ENCODE data around the gene GSG1L2. TPM values are rescaled to one million over a fixed set of nuclear protein-coding genes. Genes with fewer than 3 reads are reported as not detected.

GSG1L2 gene
- total and polyA plus RNA-seq, 2 of the 4 experiments (the other 2 are of a cell fraction) = not detected

DNA sequence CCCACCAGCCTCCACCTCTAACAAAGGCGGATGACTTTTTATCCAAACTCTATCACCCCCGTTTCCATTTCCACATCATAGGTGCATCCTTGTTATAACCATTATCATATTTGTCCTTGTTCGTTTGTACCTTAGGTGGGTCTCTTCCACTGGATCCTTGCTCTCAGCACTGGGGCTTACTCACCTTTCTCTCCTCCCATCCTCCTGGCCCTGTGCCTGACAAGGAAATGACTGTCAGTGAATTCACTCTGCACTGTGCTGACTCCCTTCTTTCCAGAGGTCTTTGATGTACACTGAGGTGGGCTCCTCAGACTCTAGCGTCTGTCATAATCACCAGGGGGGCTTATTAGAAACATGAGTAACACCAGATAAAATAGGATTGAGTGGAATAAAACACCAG, 3.1 kb downstream of the GSG1L2 start:
- ATAC-seq (ENCODE audit: low read depth) (no peak), DNase-seq (no peak)
- H2BK120ac ChIP-seq (ENCODE audit: low read depth, low read length) = no peak overlapping the region
- H2BK15ac ChIP-seq (ENCODE audit: low read depth, low read length) = no peak overlapping the region
- H3K4ac ChIP-seq (ENCODE audit: low read depth, low read length) = no peak overlapping the region
- ChIA-PET CTCF (no interaction called here), POLR2A (ENCODE audit: unreplicated experiment) (no interaction called here)
- no peak overlapping the region for H3K56ac ChIP-seq (ENCODE audit: extremely low read depth, insufficient read depth, low read length)
- H3K9me1 ChIP-seq (ENCODE audit: insufficient read depth, low read length) = no peaks in the 10 kb centered on the region
- H2AK9ac ChIP-seq (replicated peaks; ENCODE audit: low read depth, low read length, poor library complexity) = no peak overlapping the region
- in situ Hi-C loops (cut with MboI; ENCODE audit: low sequenced_read_pairs) (no loop called here), dilution Hi-C loops (cut with HindIII; ENCODE audit: low sequenced_read_pairs, unreplicated experiment) (no loop called here), intact Hi-C loops (cut with micrococcal nuclease) (no loop called here)
- H3K4me3 ChIP-seq (ENCODE audit: insufficient read depth, low read depth, low read length) = no peak overlapping the region
- BruUV-seq (replicated peaks) = no TSS peak
- H3K79me1 ChIP-seq (ENCODE audit: low read depth in 1 of 2, low read length in 2 of 2) = no peaks in the 10 kb centered on the region
- H4K20me1 ChIP-seq (ENCODE audit: insufficient read depth, low read length) = no peaks in the 10 kb centered on the region
- H3K9me3 ChIP-seq (ENCODE audit: control insufficient read depth, insufficient read depth, low read length) = peaks cover 2% of the 10 kb centered on the region; the same call in 1 of the 2 replicates
- H3K36me3 ChIP-seq (ENCODE audit: control insufficient read depth, insufficient read depth, low read length) = no peaks in the 10 kb centered on the region
- H4K5ac ChIP-seq (ENCODE audit: low read depth, low read length) = no peak overlapping the region
- H3K14ac ChIP-seq (replicated peaks; ENCODE audit: low read depth, low read length) = no peak overlapping the region
- no peak overlapping the region for H4K91ac ChIP-seq (ENCODE audit: insufficient read depth, low read depth, low read length)
- WGBS, 2 experiments (ENCODE audit: extremely low coverage in 2 of 2, insufficient read length in 1 of 2) = no CpG with 5 or more reads among the region's 4 CpGs
- H3K4me1 ChIP-seq (ENCODE audit: control insufficient read depth, insufficient read depth, low read length) = no peaks in the 10 kb centered on the region
- H3K9ac ChIP-seq (ENCODE audit: low read depth, low read length) = no peak overlapping the region
- no peak overlapping the region for H3K4me2 ChIP-seq (ENCODE audit: low read depth, low read length)
- H3K27ac ChIP-seq (ENCODE audit: insufficient read depth, low read length) = no peak overlapping the region
- no peak overlapping the region for H2AFZ ChIP-seq (replicated peaks; ENCODE audit: low read length, poor library complexity)
- no peak overlapping the region for H4K8ac ChIP-seq (ENCODE audit: low read depth in 2 of 2, low read length in 2 of 2)
- H3K18ac ChIP-seq (ENCODE audit: low read depth, low read length) = no peak overlapping the region
- no peaks in the 10 kb centered on the region for H3K27me3 ChIP-seq (ENCODE audit: control insufficient read depth, insufficient read depth, low read length)
- no peak overlapping the region for H2BK5ac ChIP-seq (ENCODE audit: low read depth, low read length, poor library complexity, severe bottlenecking)
- H2AK5ac ChIP-seq (ENCODE audit: low read depth, low read length) = no peak overlapping the region
- H3K23ac ChIP-seq (ENCODE audit: low read depth, low read length) = no peak overlapping the region
- no peak overlapping the region for H2BK20ac ChIP-seq (ENCODE audit: low read depth, low read length)
- TF ChIP-seq BHLHE40 (IDR thresholded peaks at IDR 0.05; ENCODE audit: low read depth, low read length) = no peak
- TF ChIP-seq RAD21 (IDR thresholded peaks at IDR 0.05; ENCODE audit: low read length) = no peak
- no peak for TF ChIP-seq MAFK (IDR thresholded peaks at IDR 0.05; ENCODE audit: low read depth, low read length)
- TF ChIP-seq, protein P1, sequence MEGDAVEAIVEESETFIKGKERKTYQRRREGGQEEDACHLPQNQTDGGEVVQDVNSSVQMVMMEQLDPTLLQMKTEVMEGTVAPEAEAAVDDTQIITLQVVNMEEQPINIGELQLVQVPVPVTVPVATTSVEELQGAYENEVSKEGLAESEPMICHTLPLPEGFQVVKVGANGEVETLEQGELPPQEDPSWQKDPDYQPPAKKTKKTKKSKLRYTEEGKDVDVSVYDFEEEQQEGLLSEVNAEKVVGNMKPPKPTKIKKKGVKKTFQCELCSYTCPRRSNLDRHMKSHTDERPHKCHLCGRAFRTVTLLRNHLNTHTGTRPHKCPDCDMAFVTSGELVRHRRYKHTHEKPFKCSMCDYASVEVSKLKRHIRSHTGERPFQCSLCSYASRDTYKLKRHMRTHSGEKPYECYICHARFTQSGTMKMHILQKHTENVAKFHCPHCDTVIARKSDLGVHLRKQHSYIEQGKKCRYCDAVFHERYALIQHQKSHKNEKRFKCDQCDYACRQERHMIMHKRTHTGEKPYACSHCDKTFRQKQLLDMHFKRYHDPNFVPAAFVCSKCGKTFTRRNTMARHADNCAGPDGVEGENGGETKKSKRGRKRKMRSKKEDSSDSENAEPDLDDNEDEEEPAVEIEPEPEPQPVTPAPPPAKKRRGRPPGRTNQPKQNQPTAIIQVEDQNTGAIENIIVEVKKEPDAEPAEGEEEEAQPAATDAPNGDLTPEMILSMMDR (conservative IDR thresholded peaks at IDR 0.05; ENCODE audit: low read depth, low read length) = no peak
- no peak for TF ChIP-seq POLR2A (IDR thresholded peaks at IDR 0.05; ENCODE audit: low read depth, low read length)
- TF ChIP-seq, protein P2, sequence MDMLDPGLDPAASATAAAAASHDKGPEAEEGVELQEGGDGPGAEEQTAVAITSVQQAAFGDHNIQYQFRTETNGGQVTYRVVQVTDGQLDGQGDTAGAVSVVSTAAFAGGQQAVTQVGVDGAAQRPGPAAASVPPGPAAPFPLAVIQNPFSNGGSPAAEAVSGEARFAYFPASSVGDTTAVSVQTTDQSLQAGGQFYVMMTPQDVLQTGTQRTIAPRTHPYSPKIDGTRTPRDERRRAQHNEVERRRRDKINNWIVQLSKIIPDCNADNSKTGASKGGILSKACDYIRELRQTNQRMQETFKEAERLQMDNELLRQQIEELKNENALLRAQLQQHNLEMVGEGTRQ (IDR thresholded peaks at IDR 0.05; ENCODE audit: low read depth, low read length) = no peak

Measured in IMR-90 (cell line).